Esophagus (tissue), 2 donors: ENCODE data around the gene MRC1. TPM values are rescaled to one million over a fixed set of nuclear protein-coding genes. Genes with fewer than 3 reads are reported as not detected.

Source experiments
- H3K27ac ChIP-seq, 2 donors: one replicate each; pipeline ENCODE4 v1.5.1; 2013; ENCODE audit warnings: low read depth in 2 of 2, mild to moderate bottlenecking in 2 of 2, inconsistent platforms in 1 of 2, low read length in 1 of 2, moderate library complexity in 1 of 2
- H3K27me3 ChIP-seq, 2 donors: one replicate each; pipeline ENCODE4 v1.6.1; 2013; ENCODE audit warnings: low read length in 2 of 2, control low read depth in 1 of 2, mild to moderate bottlenecking in 1 of 2; ENCODE audit not compliant: insufficient read depth in 2 of 2, control insufficient read depth in 1 of 2
- H3K36me3 ChIP-seq, 2 donors: one replicate each; pipeline ENCODE4 v1.6.1; 2013; ENCODE audit warnings: low read length in 1 of 2; ENCODE audit not compliant: control insufficient read depth in 2 of 2, insufficient read depth in 2 of 2
- H3K4me1 ChIP-seq, 2 donors: one replicate each; pipeline ENCODE4 v1.6.1; 2013; ENCODE audit warnings: low read length in 1 of 2; ENCODE audit not compliant: control insufficient read depth in 2 of 2, insufficient read depth in 2 of 2
- H3K4me3 ChIP-seq, 2 donors: one replicate each; pipeline ENCODE4 v1.5.1; 2013; ENCODE audit warnings: low read length in 2 of 2, mild to moderate bottlenecking in 2 of 2, low read depth in 1 of 2, moderate library complexity in 1 of 2
- H3K9me3 ChIP-seq, 2 donors: one replicate each; pipeline ENCODE4 v1.6.1; 2013; ENCODE audit warnings: mild to moderate bottlenecking in 2 of 2, low read depth in 1 of 2, low read length in 1 of 2, moderate library complexity in 1 of 2; ENCODE audit not compliant: control insufficient read depth in 2 of 2, insufficient read depth in 1 of 2
- WGBS, 2 donors: extraction: QIAGEN DNeasy Blood & Tissue Kit; methylation state at CpG; one replicate each; pipeline ENCODE4 v1.1.7; 2013; 5-methylcytosine and 5-hydroxymethylcytosine counted together
- polyA plus RNA-seq, 2 donors: library from polyadenylated mRNA; stranded (reverse); fragments of 200-250 nt; gene quantifications; one replicate each; pipeline ENCODE4 v1.2.3, GENCODE V29; 2013
- donor health status: healthy with polysubstance abuse.
- donor health status: Bipolar disorder and iron deficiency.

The MRC1 gene
- polyA plus RNA-seq, result 1 to 10 TPM in 1 of 2 donors, under 1 TPM in 1; 0.90 to 1.0 TPM

DNA sequence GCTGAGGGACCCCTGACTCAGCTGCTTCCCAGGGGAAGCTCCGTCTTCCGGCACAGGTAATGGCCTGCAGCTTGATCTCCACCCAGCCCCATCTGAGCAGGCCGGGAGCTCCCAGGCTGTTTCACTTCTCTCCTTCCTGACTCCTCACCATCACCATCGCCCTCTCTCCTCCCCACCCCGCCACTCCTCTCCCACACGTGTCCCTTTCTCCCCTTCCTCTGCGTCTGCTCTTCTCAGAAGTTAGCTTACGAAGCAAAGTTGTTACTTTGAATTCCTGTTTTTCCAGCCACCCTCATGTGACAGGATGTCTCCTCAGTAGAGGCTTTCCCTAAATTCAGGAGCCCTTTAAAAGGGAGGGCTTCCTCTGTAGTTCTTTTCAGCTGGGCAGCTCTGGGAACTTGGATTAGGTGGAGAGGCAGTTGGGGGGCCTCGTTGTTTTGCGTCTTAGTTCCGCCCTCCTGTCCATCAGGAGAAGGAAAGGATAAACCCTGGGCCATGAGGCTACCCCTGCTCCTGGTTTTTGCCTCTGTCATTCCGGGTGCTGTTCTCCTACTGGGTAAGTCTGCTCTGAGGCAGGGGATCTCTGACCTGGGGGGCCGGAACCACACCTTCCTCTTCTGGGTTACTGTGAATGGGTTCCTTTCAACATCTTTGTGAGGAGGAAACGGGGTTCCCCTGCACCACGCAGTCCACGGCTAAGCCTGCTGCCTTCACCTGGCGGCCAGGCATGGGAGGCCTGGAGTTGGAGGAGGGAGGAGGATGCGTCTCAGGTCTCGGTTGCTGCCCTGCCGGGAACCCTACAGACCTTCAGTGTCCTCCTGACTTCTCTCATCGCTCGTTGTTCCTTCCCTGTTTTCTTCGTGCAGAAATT lies at the start of gene MRC1:
Gene MRC1, plus strand, starts transcription at position 378 of the 871 bp plus-strand sequence. Its CDS starts 118 bp downstream, at position 496.
- Histone ChIP-seq H3K27ac (no peak within 1 kb of the TSS), H3K4me1 (no peaks in the 10 kb centered on the region), H3K36me3 (no peaks in the 10 kb centered on the region), H3K27me3 (no peaks in the 10 kb centered on the region), H3K9me3 (no peaks in the 10 kb centered on the region), H3K4me3 (no peak within 1 kb of the TSS)
- 66 to 72% methylated on average over 23 of the region's 23 CpGs for whole genome bisulfite sequencing, 2 donors

DNA sequence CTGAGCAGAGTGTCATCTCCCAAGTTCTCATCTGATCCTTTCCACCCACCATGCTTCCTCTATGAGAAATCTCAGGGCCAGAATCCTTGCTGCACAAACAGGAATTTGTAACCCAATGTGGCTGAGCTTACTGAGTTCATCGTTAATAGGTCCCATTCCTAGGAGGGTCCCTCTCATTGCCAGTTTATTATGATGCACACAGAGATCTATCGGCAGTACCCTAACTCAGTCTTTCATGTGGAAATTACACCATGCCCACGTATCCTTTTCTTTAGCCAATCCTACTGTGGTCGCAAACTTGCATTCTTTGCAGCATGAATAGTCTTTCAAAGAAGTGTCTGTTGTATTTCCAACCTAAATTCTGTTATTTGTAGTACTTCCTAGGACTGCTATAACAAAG lies 45.0 kb upstream of the MRC1 start:
- no peaks in the 10 kb centered on the region for H3K4me1 ChIP-seq
- 61 to 62% methylated on average over 4 of the region's 4 CpGs for WGBS, 2 donors
- H3K4me3 ChIP-seq, result no peak overlapping the region
- H3K27me3 ChIP-seq, result no peaks in the 10 kb centered on the region
- H3K27ac ChIP-seq, result no peak overlapping the region
- H3K9me3 ChIP-seq, result peaks cover 0 to 2% of the 10 kb centered on the region in 2 donors
- H3K36me3 ChIP-seq, result no peaks in the 10 kb centered on the region

- H3K27ac ChIP-seq, result no peak overlapping the region
- no peaks in the 10 kb centered on the region for H3K36me3 ChIP-seq
- 47 to 69% methylated on average over 3 of the region's 3 CpGs for WGBS, 2 donors
- H3K9me3 ChIP-seq, result peaks cover 0 to 2% of the 10 kb centered on the region in 2 donors
- no peaks in the 10 kb centered on the region for H3K4me1 ChIP-seq
- no peak overlapping the region for H3K4me3 ChIP-seq
- no peaks in the 10 kb centered on the region for H3K27me3 ChIP-seq
These were observed 43.5 kb upstream of the MRC1 start for GRCh38 chr10:17765602-17766001.

DNA sequence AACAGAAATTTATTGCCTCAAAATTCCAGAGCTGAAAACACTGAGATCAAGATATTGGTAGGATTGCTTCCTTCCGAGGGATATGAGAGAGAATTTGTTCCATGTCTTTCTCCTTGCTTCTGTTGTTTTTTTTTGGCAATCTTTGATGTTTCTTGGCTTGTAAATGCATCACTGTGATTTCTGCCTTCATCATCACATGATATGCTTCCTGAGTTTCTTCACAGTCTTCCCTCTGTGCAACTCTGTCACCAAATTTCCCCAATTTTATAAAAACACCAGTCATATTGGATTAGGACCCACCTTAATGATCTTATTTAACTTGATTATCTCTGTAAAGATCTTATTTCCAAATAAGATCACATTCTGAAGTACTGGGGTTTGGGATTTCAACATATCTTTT lies 42.4 kb upstream of the MRC1 start:
- Histone ChIP-seq H3K9me3 (peaks cover 0 to 2% of the 10 kb centered on the region in 2 donors), H3K27ac (no peak overlapping the region), H3K36me3 (no peaks in the 10 kb centered on the region), H3K4me3 (no peak overlapping the region), H3K27me3 (no peaks in the 10 kb centered on the region), H3K4me1 (no peaks in the 10 kb centered on the region)
- 86 to 93% methylated on average over 1 of the region's 1 CpG for WGBS, 2 donors

GRCh38 chr10:17768496-17768895 lies 40.7 kb upstream of the MRC1 start:
- 86 to 92% methylated on average over 5 of the region's 5 CpGs for WGBS, 2 donors
- Histone ChIP-seq H3K27ac (no peak overlapping the region), H3K4me1 (no peaks in the 10 kb centered on the region), H3K4me3 (no peak overlapping the region), H3K27me3 (no peaks in the 10 kb centered on the region), H3K36me3 (no peaks in the 10 kb centered on the region), H3K9me3 (no peaks in the 10 kb centered on the region)

DNA sequence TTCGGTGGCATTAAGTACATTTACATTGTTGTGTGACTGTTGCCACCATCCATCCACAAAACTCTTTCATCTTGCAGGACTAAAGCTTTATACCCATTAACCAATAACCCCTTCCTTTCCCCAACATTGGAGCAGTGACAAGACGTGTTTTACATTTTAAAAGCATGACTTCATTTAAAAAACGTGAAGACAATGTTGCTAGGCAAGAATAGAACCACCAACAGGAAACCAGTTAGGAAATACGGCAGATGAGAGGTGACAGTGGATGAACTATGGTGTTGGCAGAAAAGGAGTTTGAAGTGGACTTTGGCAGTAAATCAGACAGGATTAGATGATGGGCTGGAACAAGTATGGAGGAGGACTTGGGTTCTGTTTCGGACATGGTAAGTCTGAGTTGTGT lies 40.2 kb upstream of the MRC1 start:
- no peaks in the 10 kb centered on the region for H3K4me1 ChIP-seq
- H3K36me3 ChIP-seq, result no peaks in the 10 kb centered on the region
- H3K27me3 ChIP-seq, result no peaks in the 10 kb centered on the region
- H3K4me3 ChIP-seq, result no peak overlapping the region
- H3K9me3 ChIP-seq, result no peaks in the 10 kb centered on the region
- no peak overlapping the region for H3K27ac ChIP-seq
- WGBS, 2 donors, result 57 to 66% methylated on average over 5 of the region's 5 CpGs

DNA sequence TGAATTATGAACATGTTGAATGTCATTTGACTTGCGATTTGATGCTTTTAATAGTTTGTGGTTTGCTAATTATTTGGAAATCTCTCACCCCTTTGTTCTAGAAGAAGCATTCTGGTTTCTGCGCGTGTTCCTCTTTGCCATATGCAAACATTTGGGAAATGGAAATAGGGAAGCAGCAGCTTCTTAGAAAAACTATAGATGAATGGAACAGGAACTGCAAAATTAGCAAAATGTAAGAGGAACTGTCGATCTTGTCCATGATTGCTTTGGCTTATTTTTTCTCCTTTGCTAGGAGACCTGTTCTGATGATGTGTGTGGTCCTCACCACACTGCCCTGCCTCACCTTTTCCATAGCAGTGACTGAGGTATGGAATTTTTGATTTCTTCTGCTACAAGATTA lies 38.1 kb upstream of the MRC1 start:
- Histone ChIP-seq H3K9me3 (no peaks in the 10 kb centered on the region), H3K27ac (no peak overlapping the region), H3K27me3 (no peaks in the 10 kb centered on the region), H3K4me3 (no peak overlapping the region), H3K36me3 (no peaks in the 10 kb centered on the region), H3K4me1 (no peaks in the 10 kb centered on the region)
- WGBS, 2 donors, result 75 to 81% methylated on average over 4 of the region's 4 CpGs

GRCh38 chr10:17779784-17780183 lies 29.4 kb upstream of the MRC1 start:
- 49 to 56% methylated on average over 4 of the region's 4 CpGs for WGBS, 2 donors
- H3K4me1 ChIP-seq, result no peaks in the 10 kb centered on the region
- H3K4me3 ChIP-seq, result no peak overlapping the region
- H3K27me3 ChIP-seq, result no peaks in the 10 kb centered on the region
- no peaks in the 10 kb centered on the region for H3K36me3 ChIP-seq
- H3K9me3 ChIP-seq, result no peaks in the 10 kb centered on the region
- H3K27ac ChIP-seq, result no peak overlapping the region

DNA sequence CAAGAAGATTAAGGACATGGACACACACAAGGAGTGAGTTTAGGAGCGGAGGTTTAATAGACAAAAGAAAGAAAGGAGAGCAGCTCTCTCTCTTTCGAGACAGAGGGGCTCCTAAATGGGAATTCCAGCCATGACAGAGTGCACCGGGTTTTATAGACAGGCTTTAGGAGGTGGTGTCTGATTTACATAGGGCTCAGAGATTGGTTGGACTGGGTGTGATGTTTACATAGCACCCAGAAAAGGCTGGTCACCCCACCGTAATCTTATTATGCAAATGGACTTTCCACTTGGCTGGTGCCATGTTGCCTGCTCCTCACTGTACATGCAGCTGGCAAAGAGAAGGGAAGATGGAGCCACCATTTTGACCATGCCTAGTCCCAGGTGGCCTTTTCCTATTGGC lies 28.4 kb upstream of the MRC1 start:
- Histone ChIP-seq H3K27ac (no peak overlapping the region), H3K9me3 (no peaks in the 10 kb centered on the region), H3K27me3 (no peaks in the 10 kb centered on the region), H3K4me1 (no peaks in the 10 kb centered on the region), H3K4me3 (no peak overlapping the region), H3K36me3 (no peaks in the 10 kb centered on the region)
- WGBS, 2 donors, result 90 to 93% methylated on average over 4 of the region's 4 CpGs

DNA sequence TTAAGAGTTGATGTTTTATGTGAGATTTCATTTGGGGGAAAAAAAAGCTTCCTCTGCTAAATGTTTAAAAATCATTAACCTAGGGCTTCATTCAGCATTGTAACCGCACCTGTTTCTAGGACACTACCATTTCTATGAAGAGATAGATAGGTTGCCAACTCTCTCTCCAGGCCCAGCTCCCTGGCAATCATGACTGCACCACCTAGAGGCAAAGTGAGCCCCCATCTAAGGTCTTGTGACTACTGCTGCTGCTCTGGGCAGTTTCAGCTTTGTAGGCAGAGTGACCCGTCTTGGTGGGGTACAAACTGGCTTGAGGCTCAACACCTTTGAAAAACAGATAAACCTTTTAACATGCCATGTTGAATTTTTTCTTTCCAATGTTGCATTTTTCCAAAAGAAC lies 27.3 kb upstream of the MRC1 start:
- no peaks in the 10 kb centered on the region for H3K4me1 ChIP-seq
- H3K27me3 ChIP-seq, result no peaks in the 10 kb centered on the region
- H3K36me3 ChIP-seq, result no peaks in the 10 kb centered on the region
- WGBS, 2 donors, result 76 to 84% methylated on average over 2 of the region's 2 CpGs
- no peak overlapping the region for H3K4me3 ChIP-seq
- no peak overlapping the region for H3K27ac ChIP-seq
- H3K9me3 ChIP-seq, result no peaks in the 10 kb centered on the region
